Hematopoietic multipotent progenitor cell treated with erythropoietin and hydrocortisone succinate and interleukin-3 and kit ligand, for 15 days (in vitro differentiated cells): ENCODE results near the gene NHERF1.

ENCODE experiments used
- DNase-seq: peaks from one replicate; pipeline ENCODE4 v3.0.0-alpha.2; 2015; ENCODE audit warnings: low spot score

Gene NHERF1

DNA sequence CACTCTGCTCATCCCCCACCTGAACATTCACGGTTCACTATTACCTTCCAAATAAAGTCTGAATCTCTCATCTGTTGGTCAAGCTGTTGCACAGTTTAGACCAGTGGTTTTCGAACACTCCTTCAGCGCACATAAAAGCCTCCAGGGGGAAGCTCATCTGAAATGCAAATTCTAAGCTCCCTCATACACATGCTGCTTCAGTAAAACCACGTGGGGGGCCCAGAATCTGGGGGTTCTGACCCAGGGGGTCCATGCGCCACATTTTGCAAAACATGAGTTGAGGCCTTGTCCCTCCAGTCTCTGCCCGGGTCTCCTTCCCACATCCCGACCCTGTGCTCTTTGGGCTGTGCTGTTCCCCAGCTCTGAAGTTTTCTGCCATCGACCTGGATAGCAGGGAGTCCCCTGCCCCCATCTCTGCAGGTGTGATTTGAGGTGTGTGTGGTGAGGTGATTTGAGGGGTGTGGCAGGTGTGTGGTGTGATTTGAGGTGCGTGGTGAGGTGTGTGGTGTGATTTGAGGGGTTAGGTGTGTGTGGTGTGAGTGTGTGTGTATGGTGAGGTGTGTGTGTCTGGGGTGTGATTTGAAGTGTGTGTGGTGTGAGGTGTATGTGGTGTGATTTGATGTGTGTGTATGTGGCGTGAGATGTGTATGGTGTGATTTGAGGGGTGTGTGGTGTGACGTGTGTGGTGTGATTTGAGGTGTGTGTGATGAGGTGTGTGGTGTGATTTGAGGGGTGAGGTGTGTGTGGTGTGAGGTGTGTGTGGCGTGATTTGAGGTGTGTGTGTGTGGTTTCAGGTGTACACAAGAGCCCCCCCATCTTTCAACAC lies 16.2 kb upstream of the NHERF1 start:
- DNase-seq: no peak

DNA sequence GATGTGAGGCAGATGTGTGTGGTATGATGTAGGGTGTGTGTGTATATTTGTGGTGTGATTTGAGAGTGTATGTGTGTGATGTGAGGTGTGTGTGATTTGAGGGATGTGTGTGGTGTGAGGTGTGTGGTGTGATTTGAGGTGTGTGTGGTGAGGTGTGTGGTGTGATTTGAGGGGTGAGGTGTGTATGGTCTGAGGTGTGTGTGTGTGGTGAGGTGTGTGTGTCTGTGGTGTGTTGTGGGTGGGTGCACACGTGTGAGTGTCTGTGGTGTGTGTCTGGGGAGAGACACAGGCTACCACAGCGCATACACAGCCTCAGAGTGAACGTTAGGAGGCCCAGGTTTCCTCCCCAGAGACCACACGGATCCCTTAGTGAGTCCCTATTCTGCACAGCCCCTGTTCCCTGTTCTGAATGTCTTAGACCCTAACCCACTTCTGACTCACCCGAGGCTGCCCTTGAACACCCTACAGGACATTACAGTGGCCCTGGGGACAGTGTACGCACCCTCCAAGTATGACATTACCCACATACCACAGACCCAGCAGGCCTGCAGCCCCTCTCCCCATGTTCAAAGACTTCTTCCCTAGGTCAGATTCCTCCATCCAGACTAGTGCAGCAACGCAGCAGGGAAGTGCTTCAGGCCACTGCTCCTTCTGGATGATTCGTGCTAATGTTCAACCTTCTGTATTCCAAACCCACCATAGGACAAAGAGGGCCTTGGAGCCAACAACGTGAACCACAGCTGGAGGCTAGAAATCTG lies 14.9 kb upstream of the NHERF1 start:
- no peak for DNase-seq

- no peak for DNase-seq
Measured at GRCh38 chr17:74734256-74734655, 14.2 kb upstream of the NHERF1 start.

DNA sequence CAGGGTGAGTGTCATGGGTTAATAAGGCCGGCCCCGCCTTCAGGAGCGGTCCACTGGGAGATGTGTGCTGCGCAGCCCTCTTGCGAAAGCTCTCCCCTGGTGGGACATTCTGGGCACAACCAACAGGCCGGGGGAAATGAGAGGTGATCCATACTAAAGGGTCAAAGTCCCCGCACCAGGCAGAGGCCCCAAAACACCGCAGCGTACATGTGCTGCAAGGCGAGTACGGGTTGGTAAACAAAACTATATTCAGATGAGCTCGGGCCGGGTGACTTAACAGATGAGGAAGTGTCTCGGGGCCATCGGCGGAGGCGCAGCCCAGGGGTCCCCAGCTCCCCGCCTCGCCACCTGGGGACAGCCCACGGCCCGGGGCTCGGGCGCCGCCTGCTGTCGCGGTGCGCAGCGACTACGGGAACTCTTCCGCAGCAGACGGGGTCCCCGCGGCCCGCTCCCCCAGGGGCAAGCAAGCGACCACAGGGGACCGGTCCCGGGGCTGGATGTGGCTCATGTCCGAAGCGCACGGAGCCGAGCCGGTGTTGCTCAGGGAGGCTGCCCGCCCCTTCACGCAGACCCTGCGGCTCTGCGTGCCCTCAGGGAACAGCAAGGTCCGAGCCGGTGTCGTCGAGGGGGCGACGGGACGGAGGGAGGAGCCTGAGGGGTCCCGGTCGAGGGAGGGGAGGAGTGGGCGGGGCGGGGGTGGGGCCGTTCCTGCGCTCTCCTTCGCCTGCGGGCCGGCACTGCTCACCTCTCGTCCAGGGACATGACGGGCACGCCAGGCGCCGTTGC lies 11.7 kb upstream of the NHERF1 start, which contains the start of gene RAB37:
TSS of gene RAB37 (plus strand) at position 744 of the 786 bp plus-strand sequence. CDS start at position 761, 17 bp downstream.
- DNase-seq: no peak

- DNase-seq: no peak
Measured at GRCh38 chr17:74737299-74738050, 11.0 kb upstream of the NHERF1 start.

GRCh38 chr17:74738051-74738996 lies 10.1 kb upstream of the NHERF1 start:
- DNase-seq: no peak

- DNase-seq: no peak
Measured at GRCh38 chr17:74739227-74739831, 9.1 kb upstream of the NHERF1 start.

DNA sequence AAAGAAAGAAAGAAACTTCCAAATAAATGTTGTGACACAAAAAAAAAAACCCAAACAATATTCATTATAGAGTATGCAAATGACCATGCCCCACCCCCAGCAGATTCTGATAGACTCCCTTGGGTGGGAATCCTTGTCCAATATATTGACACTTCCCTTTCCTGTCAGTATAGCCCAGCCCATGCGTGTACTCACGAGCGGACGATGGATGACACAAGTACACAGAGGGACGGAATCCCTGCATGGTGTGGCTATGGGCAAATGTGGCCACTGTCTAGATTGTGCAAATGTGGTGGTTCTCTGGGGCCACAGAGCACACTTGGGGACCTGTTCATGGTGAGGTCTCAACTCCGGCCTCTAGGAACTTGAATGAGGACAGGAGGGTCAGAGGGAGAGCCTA lies 8.3 kb upstream of the NHERF1 start:
- DNase-seq: no peak

- DNase-seq: no peak
Measured at GRCh38 chr17:74740641-74741387, 7.6 kb upstream of the NHERF1 start.

DNA sequence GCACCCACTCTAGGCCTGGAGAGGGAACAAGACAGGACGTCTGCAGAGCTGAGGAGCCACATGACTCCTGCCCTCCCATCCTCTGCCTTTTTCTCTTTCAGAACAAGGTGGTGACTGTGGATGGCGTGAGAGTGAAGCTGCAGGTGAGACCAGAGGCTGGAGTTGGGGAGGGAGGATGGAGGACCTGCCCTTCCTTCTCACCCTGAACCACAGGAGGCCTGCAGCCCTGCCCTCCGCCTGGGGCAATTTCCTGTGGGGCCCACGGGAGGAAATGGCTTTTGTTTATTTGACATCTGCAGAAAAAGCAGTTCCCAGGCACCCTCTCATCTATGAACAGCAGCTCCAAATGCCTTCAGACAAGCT lies 6.3 kb upstream of the NHERF1 start:
- no peak for DNase-seq

DNA sequence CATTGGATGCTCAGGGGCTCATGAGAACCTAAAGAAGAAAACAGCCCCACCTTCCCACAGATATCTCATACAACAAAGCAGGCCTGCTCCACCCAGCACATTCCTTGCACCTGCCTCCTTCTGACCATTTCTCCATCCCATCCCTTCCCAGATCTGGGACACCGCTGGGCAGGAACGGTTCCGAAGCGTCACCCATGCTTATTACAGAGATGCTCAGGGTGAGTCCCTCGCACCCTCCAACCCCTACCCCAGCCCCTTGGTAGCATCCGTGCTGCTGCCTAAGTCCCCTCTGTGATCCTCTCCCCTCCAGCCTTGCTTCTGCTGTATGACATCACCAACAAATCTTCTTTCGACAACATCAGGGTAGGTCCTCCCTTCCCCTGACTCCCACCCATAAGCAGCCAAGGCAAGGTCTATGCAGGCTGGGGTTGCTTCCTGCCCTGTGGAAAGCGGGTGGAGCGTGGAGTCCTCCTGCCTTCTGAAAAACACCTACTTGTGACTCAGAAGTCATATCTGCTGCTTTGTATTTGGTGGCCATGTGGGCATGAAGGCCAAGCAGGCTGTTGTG lies 5.4 kb upstream of the NHERF1 start:
- no peak for DNase-seq

DNA sequence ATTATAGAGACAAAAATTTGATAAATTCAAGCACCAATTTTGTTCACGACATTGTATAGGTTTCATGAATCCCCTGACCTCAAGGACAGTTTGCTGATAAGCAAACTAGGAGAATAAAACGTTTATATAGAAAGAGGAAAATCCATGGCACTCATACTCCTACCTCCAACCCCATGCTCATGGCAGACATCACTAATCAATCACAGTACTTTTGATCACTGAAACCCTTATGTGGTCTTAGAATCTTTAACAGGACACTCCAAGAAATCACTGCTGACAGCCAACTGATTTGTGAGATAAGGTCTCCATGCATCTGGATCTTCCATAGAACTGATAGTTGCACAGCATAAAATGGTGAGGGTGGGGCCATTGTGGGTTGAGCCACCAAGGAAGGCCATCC lies 4.7 kb upstream of the NHERF1 start:
- no peak for DNase-seq

GRCh38 chr17:74744349-74744713 lies 4.1 kb upstream of the NHERF1 start:
- DNase-seq: no peak

- peak; percentile 87 for DNase-seq
Measured at GRCh38 chr17:74744714-74745547, 3.5 kb upstream of the NHERF1 start.

- no peak for DNase-seq
Measured at GRCh38 chr17:74745548-74746177, 2.8 kb upstream of the NHERF1 start.

DNA sequence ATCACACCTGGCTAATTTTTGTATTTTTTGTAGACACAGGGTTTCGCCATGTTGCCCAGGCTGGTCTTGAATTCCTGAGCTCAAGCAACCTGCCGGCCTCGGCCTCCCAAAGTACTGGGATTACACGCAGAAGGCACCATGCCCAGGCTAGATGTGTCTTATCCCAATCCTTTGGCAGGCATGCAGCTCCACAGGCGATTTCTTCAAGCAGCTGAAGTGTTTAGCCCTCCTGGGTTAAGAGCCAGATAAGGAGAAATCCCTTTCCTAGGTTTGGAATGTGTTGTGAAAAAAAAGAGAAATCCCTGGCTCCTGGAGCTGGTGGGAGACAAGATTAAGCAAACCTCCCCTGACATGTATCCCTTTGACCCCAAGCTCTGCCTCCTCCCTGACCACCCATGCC lies 2.1 kb upstream of the NHERF1 start:
- no peak for DNase-seq

DNA sequence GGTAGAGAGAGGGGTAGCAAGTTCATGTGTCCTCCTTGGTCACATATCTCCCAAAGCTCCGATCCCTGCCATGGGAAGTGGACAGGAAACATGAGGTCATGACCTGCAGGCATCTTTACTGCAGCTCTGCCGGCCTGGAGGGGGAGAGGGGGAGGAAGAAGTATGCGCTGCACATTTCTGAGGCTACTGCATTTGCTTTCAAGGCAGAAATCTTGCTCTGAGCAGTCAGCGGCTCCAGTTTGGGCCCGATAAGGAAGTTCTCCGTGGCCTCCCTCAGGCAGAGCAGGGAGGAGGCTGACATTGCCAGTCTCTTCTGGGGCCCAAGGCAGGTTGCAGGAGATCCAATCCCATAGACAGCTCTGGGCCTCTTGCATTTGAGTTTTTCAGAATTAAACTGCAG lies 1.5 kb upstream of the NHERF1 start:
- peak; percentile 37 for DNase-seq

GRCh38 chr17:74748279-74748528 lies 224 bp upstream of the NHERF1 start:
- DNase-seq: no peak
